K562 (cell line): ENCODE results near the gene PPM1H. TPM values are rescaled to one million over a fixed set of nuclear protein-coding genes. Genes with fewer than 3 reads are reported as not detected.

Experiments
- CSDE1 ChIP-seq, 2 experiments: fragments of 450-650 bp; IDR thresholded peaks; 2 replicates each; pipeline ENCODE4 v1.6.1; 2016; ENCODE audit warnings: mild to moderate bottlenecking in 1 of 2
- SMAD2 ChIP-seq: fragments of 150-350 bp; IDR thresholded peaks from 2 replicates; pipeline ENCODE4 v1.6.1; 2014; ENCODE audit warnings: low read depth, mild to moderate bottlenecking, low read length
- SMC3 ChIP-seq: conservative IDR thresholded peaks from 2 replicates; pipeline ENCODE4 v1.6.1; 2011; ENCODE audit warnings: low read depth, low read length, improper control_type of control experiment; ENCODE audit not compliant: insufficient read depth
- TFAP4 ChIP-seq: sonication (generic); formaldehyde crosslinking; IDR thresholded peaks from 2 replicates; pipeline ENCODE4 v1.8.0; 2022; ENCODE audit warnings: missing genetic modification reagents, mild to moderate bottlenecking, moderate library complexity, borderline replicate concordance
- VEZF1 ChIP-seq: fragments of 200-800 bp; sonication (Bioruptor generic); IDR thresholded peaks from 2 replicates; pipeline ENCODE4 v1.6.1; 2017; ENCODE audit warnings: missing genetic modification characterization, missing compliant biosample characterization
- ZBTB33 ChIP-seq: sonication (generic); formaldehyde crosslinking; IDR thresholded peaks from 2 replicates; pipeline ENCODE4 v1.8.1; 2023; ENCODE audit warnings: mild to moderate bottlenecking, missing genetic modification reagents
- polyA plus RNA-seq, 8 experiments: library from polyadenylated mRNA; depleted of rRNA in 4 of 8; stranded (reverse) in 5 of 8; unstranded in 3 of 8; fragments of >200 nt; fragmentation: Nextera tagmentation in 2 of 8; fragmentation: Illumina TruSeq in 1 of 8; extraction: Ambion mirVana in 2 of 8; extraction: Trizol in 1 of 8; gene quantifications; 2 replicates each; pipeline versions ENCODE4 v1.2.1 to v1.2.3, GENCODE V29; 2011 to 2014; ENCODE audit warnings: inconsistent platforms in 1 of 8, missing spikeins in 1 of 8
- total RNA-seq, 7 experiments: library from RNA; depleted of rRNA in 6 of 7; stranded (reverse); fragments of >200 nt in 6 of 7; fragmentation: Illumina TruSeq in 2 of 7; extraction: Trizol in 2 of 7; gene quantifications; 2 replicates each; pipeline versions ENCODE4 v1.2.1 to v1.2.3, GENCODE V29; 2011 to 2021; ENCODE audit warnings: low replicate concordance in 1 of 7

The PPM1H gene
- total and polyA plus RNA-seq, 9 of the 15 experiments (the other 6 are each of a cell fraction or from before 2014, with no cell fraction given), result 5.3 to 29.3 (median 11.3) TPM

- TF ChIP-seq TFAP4 (CRISPR knock-in tag), result no peak
- TF ChIP-seq SMC3, result no peak
- TF ChIP-seq SMAD2, result no peak
- TF ChIP-seq VEZF1 (CRISPR knock-in tag), result no peak
- no peak for TF ChIP-seq CSDE1 (IDR thresholded peaks at IDR 0.05)
- no peak for TF ChIP-seq ZBTB33 (CRISPR knock-in tag)
- TF ChIP-seq, all 486 proteins: peak for 0
These were observed 147.3 kb downstream of the PPM1H start (continued) for GRCh38 chr12:62787611-62788010.
